Measurements from ENCODE around the gene CLK2. TPM values are rescaled to one million over a fixed set of nuclear protein-coding genes. Genes with fewer than 3 reads are reported as not detected.

The CLK2 gene
- total RNA-seq, 2 donors from 2014 or later, result 26.9 to 50.7 TPM

GRCh38 chr1:155266553-155266952 lies 6.8 kb downstream of the CLK2 start:
- ATAC-seq (ENCODE audit: insufficient number of reproducible peaks, low FRiP score, low read depth) (no peak), DNase-seq (ENCODE audit: low spot score) (no peak)
- H3K27ac ChIP-seq, result no peak overlapping the region
- H3K27me3 ChIP-seq (replicated peaks; ENCODE audit: insufficient read depth), result no peaks in the 10 kb centered on the region
- H3K4me1 ChIP-seq (ENCODE audit: control insufficient read depth in 1 of 2, low read depth in 2 of 2), result peaks cover 2 to 16% of the 10 kb centered on the region in 2 donors
- H3K9me3 ChIP-seq, result no peaks in the 10 kb centered on the region
- peaks cover 60% of the 10 kb centered on the region for H3K36me3 ChIP-seq
- no peak overlapping the region for H3K4me3 ChIP-seq
- no peak for TF ChIP-seq CTCF (IDR thresholded peaks at IDR 0.05)

- H3K4me1 ChIP-seq (ENCODE audit: control insufficient read depth in 1 of 2, low read depth in 2 of 2), result peaks cover 7 to 22% of the 10 kb centered on the region in 2 donors
- TF ChIP-seq CTCF (IDR thresholded peaks at IDR 0.05), result no peak
- DNase-seq (ENCODE audit: low spot score) (no peak), ATAC-seq (ENCODE audit: insufficient number of reproducible peaks, low FRiP score, low read depth) (no peak)
- no peak overlapping the region for H3K4me3 ChIP-seq
- H3K36me3 ChIP-seq, result peaks cover 35% of the 10 kb centered on the region
- H3K27ac ChIP-seq, result no peak overlapping the region
- H3K9me3 ChIP-seq, result no peaks in the 10 kb centered on the region
- H3K27me3 ChIP-seq (replicated peaks; ENCODE audit: insufficient read depth), result no peaks in the 10 kb centered on the region
Measured at GRCh38 chr1:155263067-155263466, 10.2 kb downstream of the CLK2 start.

GRCh38 chr1:155261852-155262673 lies 11.2 kb downstream of the CLK2 start, which contains the start of gene SCAMP3:
Gene SCAMP3, minus strand, starts transcription at chr1:155262360. Its CDS starts 209 bp downstream, at chr1:155262151.
- ATAC-seq (ENCODE audit: insufficient number of reproducible peaks, low FRiP score, low read depth) (peak; percentile 100), DNase-seq (ENCODE audit: low spot score) (peak; percentile 97)
- peak within 1 kb of the TSS; percentile 93 for H3K4me3 ChIP-seq
- H3K36me3 ChIP-seq, result peaks cover 28% of the 10 kb centered on the region
- peak within 1 kb of the TSS; percentile 82 to 87 for H3K27ac ChIP-seq
- no peaks in the 10 kb centered on the region for H3K27me3 ChIP-seq (replicated peaks; ENCODE audit: insufficient read depth)
- TF ChIP-seq CTCF (IDR thresholded peaks at IDR 0.05), result no peak
- no peaks in the 10 kb centered on the region for H3K9me3 ChIP-seq
- peaks cover 7 to 22% of the 10 kb centered on the region in 2 donors for H3K4me1 ChIP-seq (ENCODE audit: control insufficient read depth in 1 of 2, low read depth in 2 of 2)

- TF ChIP-seq CTCF (IDR thresholded peaks at IDR 0.05), result no peak
- ATAC-seq (ENCODE audit: insufficient number of reproducible peaks, low FRiP score, low read depth), result no peak
- no peak for DNase-seq (ENCODE audit: low spot score)
- H3K4me3 ChIP-seq, result peak overlapping the region; percentile 93
- no peaks in the 10 kb centered on the region for H3K9me3 ChIP-seq
- peaks cover 7 to 24% of the 10 kb centered on the region in 2 donors for H3K4me1 ChIP-seq (ENCODE audit: control insufficient read depth in 1 of 2, low read depth in 2 of 2)
- peaks cover 26% of the 10 kb centered on the region for H3K36me3 ChIP-seq
- no peaks in the 10 kb centered on the region for H3K27me3 ChIP-seq (replicated peaks; ENCODE audit: insufficient read depth)
- peak overlapping the region; percentile 82 to 87 for H3K27ac ChIP-seq
Measured at GRCh38 chr1:155261493-155261851, 11.8 kb downstream of the CLK2 start.

- Histone ChIP-seq H3K9me3 (no peaks in the 10 kb centered on the region), H3K27ac (no peak overlapping the region), H3K4me1 (ENCODE audit: control insufficient read depth in 1 of 2, low read depth in 2 of 2) (peaks cover 7 to 33% of the 10 kb centered on the region in 2 donors), H3K36me3 (peaks cover 18% of the 10 kb centered on the region), H3K27me3 (replicated peaks; ENCODE audit: insufficient read depth) (no peaks in the 10 kb centered on the region), H3K4me3 (no peak overlapping the region)
- ATAC-seq (ENCODE audit: insufficient number of reproducible peaks, low FRiP score, low read depth) (no peak), DNase-seq (ENCODE audit: low spot score) (no peak)
- TF ChIP-seq CTCF (IDR thresholded peaks at IDR 0.05), result no peak
Measured at GRCh38 chr1:155260276-155260675, 13.0 kb downstream of the CLK2 start.
